HEK293 (cell line): Measurements from ENCODE around the gene SMIM44.

ENCODE experiments used
- CTCF ChIA-PET: fragments of 350-600 bp; formaldehyde crosslinking; extraction: SDS; loops from one replicate; lab custom pipeline; 2021; ENCODE audit warnings: antibody characterized with exemption; lab: Yijun Ruan, JAX
- POLR2A ChIA-PET: fragments of 300-600 bp; formaldehyde crosslinking; extraction: SDS; loops from one replicate; lab custom pipeline; 2020; ENCODE audit warnings: antibody characterized with exemption, inconsistent platforms; lab: Yijun Ruan, JAX
- H3K27ac ChIP-seq: fragments of 200-500 bp; sonication (Bioruptor generic); 2 replicates; pipeline ENCODE4 v1.5.1; 2014; ENCODE audit warnings: low read depth, low read length, control low read depth, inconsistent platforms; ENCODE audit errors: extremely low read depth
- H3K36me3 ChIP-seq, 2 experiments: fragments of 200-500 bp in 1 of 2; sonication (Bioruptor generic) in 1 of 2; 1 replicate in 1 of 2; 2 replicates in 1 of 2; pipeline ENCODE4 v1.5.1; 2014 to 2017; ENCODE audit warnings: inconsistent platforms in 2 of 2, low read length in 2 of 2; ENCODE audit not compliant: control insufficient read depth in 2 of 2, insufficient read depth in 1 of 2
- H3K4me1 ChIP-seq: fragments of 200-500 bp; sonication (Bioruptor generic); 2 replicates; pipeline ENCODE4 v1.5.1; 2014; ENCODE audit warnings: mild to moderate bottlenecking, low read length, inconsistent platforms; ENCODE audit not compliant: control insufficient read depth, insufficient read depth
- H3K4me3 ChIP-seq: 2 replicates; pipeline ENCODE4 v1.5.1; 2011; ENCODE audit warnings: low read depth, mild to moderate bottlenecking, control low read depth, low read length, moderate library complexity
- H3K9me3 ChIP-seq: fragments of 200-500 bp; sonication (Bioruptor generic); 2 replicates; pipeline ENCODE4 v1.5.1; 2014; ENCODE audit warnings: low read depth, low read length, inconsistent platforms; ENCODE audit not compliant: control insufficient read depth, insufficient read depth
- GFI1B ChIP-seq: fragments of 450-650 bp; formaldehyde crosslinking; IDR thresholded peaks from 2 replicates; pipeline ENCODE4 v1.5.1; 2016; ENCODE audit warnings: missing biosample characterization, missing genetic modification characterization
- KLF7 ChIP-seq: fragments of 450-650 bp; formaldehyde crosslinking; IDR thresholded peaks from 2 replicates; pipeline ENCODE4 v1.5.1; 2016; ENCODE audit warnings: missing biosample characterization, missing genetic modification characterization, borderline replicate concordance
- ZBTB17 ChIP-seq: fragments of 450-650 bp; formaldehyde crosslinking; IDR thresholded peaks from 2 replicates; pipeline ENCODE4 v1.5.1; 2016; ENCODE audit warnings: missing biosample characterization, missing genetic modification characterization
- ZNF146 ChIP-seq: fragments of 450-650 bp; formaldehyde crosslinking; IDR thresholded peaks from 2 replicates; pipeline ENCODE4 v1.5.1; 2016; ENCODE audit warnings: missing biosample characterization, missing genetic modification characterization
- ZNF16 ChIP-seq: fragments of 450-650 bp; formaldehyde crosslinking; IDR thresholded peaks from 2 replicates; pipeline ENCODE4 v1.5.1; 2016; ENCODE audit warnings: low read depth, missing biosample characterization, missing genetic modification characterization
- ZNF324 ChIP-seq: fragments of 450-650 bp; formaldehyde crosslinking; IDR thresholded peaks from 2 replicates; pipeline ENCODE4 v1.5.1; 2016; ENCODE audit warnings: missing biosample characterization, missing genetic modification characterization
- ZNF426 ChIP-seq: fragments of 450-650 bp; formaldehyde crosslinking; IDR thresholded peaks from 2 replicates; pipeline ENCODE4 v1.5.1; 2017; ENCODE audit warnings: missing biosample characterization, missing genetic modification characterization, mild to moderate bottlenecking, inconsistent platforms, moderate library complexity
- ZNF433 ChIP-seq: fragments of 450-650 bp; formaldehyde crosslinking; IDR thresholded peaks from 2 replicates; pipeline ENCODE4 v1.5.1; 2016; ENCODE audit warnings: missing biosample characterization, missing genetic modification characterization, low read depth
- ZNF529 ChIP-seq: fragments of 450-650 bp; formaldehyde crosslinking; IDR thresholded peaks from 2 replicates; pipeline ENCODE4 v1.5.1; 2017; ENCODE audit warnings: missing genetic modification characterization, missing biosample characterization; ENCODE audit not compliant: insufficient replicate concordance
- ZNF530 ChIP-seq: fragments of 450-650 bp; formaldehyde crosslinking; IDR thresholded peaks from 2 replicates; pipeline ENCODE4 v1.5.1; 2016; ENCODE audit warnings: low read depth, missing biosample characterization, missing genetic modification characterization
- ZNF621 ChIP-seq: fragments of 450-650 bp; formaldehyde crosslinking; IDR thresholded peaks from 2 replicates; pipeline ENCODE4 v1.5.1; 2017; ENCODE audit warnings: missing biosample characterization, missing genetic modification characterization
- ZNF623 ChIP-seq: fragments of 450-650 bp; formaldehyde crosslinking; IDR thresholded peaks from 2 replicates; pipeline ENCODE4 v1.5.1; 2016; ENCODE audit warnings: missing biosample characterization, missing genetic modification characterization
- ZNF629 ChIP-seq: fragments of 450-650 bp; formaldehyde crosslinking; IDR thresholded peaks from 2 replicates; pipeline ENCODE4 v1.5.1; 2017; ENCODE audit warnings: missing biosample characterization, missing genetic modification characterization
- ZNF701 ChIP-seq: fragments of 450-650 bp; formaldehyde crosslinking; IDR thresholded peaks from 2 replicates; pipeline ENCODE4 v1.5.1; 2016; ENCODE audit warnings: missing biosample characterization, missing genetic modification characterization
- ZNF707 ChIP-seq: fragments of 450-650 bp; formaldehyde crosslinking; IDR thresholded peaks from 2 replicates; pipeline ENCODE4 v1.5.1; 2016; ENCODE audit warnings: missing biosample characterization, missing genetic modification characterization
- ZNF830 ChIP-seq: fragments of 450-650 bp; IDR thresholded peaks from 2 replicates; pipeline ENCODE4 v1.5.0; 2018; ENCODE audit warnings: missing biosample characterization, missing genetic modification characterization, low read depth, mild to moderate bottlenecking, moderate library complexity
- TF ChIP-seq, protein P1 (sequence below): fragments of 450-650 bp; formaldehyde crosslinking; IDR thresholded peaks from 2 replicates; pipeline ENCODE4 v1.5.1; 2016; ENCODE audit warnings: missing biosample characterization, missing genetic modification characterization
- TF ChIP-seq, protein P2 (sequence below): fragments of 450-650 bp; formaldehyde crosslinking; IDR thresholded peaks from 2 replicates; pipeline ENCODE4 v1.5.1; 2016; ENCODE audit warnings: missing biosample characterization, missing genetic modification characterization, borderline replicate concordance
- TF ChIP-seq, protein P3 (sequence below): fragments of 450-650 bp; formaldehyde crosslinking; IDR thresholded peaks from 2 replicates; pipeline ENCODE4 v1.5.1; 2016; ENCODE audit warnings: missing biosample characterization, missing genetic modification characterization

SMIM44 gene

DNA sequence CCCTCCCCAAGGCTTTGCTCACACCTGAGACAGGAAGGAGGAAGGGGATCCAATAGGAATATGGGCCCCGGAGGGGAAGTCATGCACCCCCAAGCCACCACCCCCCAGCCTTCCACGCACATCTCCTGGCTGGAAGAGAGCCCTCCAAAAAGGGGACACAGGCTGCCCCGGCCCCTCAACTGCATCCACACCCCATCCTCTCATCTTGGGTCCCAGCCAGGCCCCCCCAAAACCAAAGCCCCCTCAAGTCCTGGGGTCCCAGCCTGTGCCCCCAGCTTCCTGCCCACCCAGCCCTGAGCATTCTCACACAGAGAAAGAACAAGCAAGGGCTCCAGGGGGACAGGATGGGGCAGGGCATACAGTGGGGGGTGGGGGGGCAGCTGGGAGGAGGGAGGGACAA is 15.0 kb downstream of the SMIM44 start (continued):
- TF ChIP-seq, protein P1, sequence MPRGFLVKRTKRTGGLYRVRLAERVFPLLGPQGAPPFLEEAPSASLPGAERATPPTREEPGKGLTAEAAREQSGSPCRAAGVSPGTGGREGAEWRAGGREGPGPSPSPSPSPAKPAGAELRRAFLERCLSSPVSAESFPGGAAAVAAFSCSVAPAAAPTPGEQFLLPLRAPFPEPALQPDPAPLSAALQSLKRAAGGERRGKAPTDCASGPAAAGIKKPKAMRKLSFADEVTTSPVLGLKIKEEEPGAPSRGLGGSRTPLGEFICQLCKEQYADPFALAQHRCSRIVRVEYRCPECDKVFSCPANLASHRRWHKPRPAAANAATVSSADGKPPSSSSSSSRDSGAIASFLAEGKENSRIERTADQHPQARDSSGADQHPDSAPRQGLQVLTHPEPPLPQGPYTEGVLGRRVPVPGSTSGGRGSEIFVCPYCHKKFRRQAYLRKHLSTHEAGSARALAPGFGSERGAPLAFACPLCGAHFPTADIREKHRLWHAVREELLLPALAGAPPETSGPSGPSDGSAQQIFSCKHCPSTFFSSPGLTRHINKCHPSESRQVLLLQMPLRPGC (tag by site-specific recombination): no peak
- TF ChIP-seq ZNF707 (tag by site-specific recombination) (no peak), ZBTB17 (no peak), ZNF426 (tag by site-specific recombination) (no peak), ZNF529 (tag by site-specific recombination) (no peak), ZNF324 (tag by site-specific recombination) (no peak), ZNF621 (no peak), ZNF16 (tag by site-specific recombination) (no peak)

GRCh38 chr19:3467437-3468198 is 15.6 kb downstream of the SMIM44 start:
- H3K4me1 ChIP-seq: no peaks in the 10 kb centered on the region
- ChIA-PET POLR2A (no interaction called here), CTCF (interaction anchor here (1.4 kb wide), 1 partner anchor 38 kb away, joined by 3 read pairs; no protein-coding TSS in a partner anchor)
- TF ChIP-seq ZNF629 (tag by site-specific recombination) (no peak), ZNF623 (tag by site-specific recombination) (peak; percentile 34; the same call in 1 of the 2 replicates)
- no peaks in the 10 kb centered on the region for H3K36me3 ChIP-seq
- no peaks in the 10 kb centered on the region for H3K9me3 ChIP-seq
- H3K27ac ChIP-seq: no peak overlapping the region
- H3K4me3 ChIP-seq: no peak overlapping the region

GRCh38 chr19:3466635-3467034 is 16.6 kb downstream of the SMIM44 start:
- TF ChIP-seq, protein P2, sequence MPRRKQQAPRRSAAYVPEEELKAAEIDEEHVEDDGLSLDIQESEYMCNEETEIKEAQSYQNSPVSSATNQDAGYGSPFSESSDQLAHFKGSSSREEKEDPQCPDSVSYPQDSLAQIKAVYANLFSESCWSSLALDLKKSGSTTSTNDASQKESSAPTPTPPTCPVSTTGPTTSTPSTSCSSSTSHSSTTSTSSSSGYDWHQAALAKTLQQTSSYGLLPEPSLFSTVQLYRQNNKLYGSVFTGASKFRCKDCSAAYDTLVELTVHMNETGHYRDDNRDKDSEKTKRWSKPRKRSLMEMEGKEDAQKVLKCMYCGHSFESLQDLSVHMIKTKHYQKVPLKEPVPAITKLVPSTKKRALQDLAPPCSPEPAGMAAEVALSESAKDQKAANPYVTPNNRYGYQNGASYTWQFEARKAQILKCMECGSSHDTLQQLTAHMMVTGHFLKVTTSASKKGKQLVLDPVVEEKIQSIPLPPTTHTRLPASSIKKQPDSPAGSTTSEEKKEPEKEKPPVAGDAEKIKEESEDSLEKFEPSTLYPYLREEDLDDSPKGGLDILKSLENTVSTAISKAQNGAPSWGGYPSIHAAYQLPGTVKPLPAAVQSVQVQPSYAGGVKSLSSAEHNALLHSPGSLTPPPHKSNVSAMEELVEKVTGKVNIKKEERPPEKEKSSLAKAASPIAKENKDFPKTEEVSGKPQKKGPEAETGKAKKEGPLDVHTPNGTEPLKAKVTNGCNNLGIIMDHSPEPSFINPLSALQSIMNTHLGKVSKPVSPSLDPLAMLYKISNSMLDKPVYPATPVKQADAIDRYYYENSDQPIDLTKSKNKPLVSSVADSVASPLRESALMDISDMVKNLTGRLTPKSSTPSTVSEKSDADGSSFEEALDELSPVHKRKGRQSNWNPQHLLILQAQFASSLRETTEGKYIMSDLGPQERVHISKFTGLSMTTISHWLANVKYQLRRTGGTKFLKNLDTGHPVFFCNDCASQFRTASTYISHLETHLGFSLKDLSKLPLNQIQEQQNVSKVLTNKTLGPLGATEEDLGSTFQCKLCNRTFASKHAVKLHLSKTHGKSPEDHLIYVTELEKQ (tag by site-specific recombination): no peak
- no peak for TF ChIP-seq ZNF146 (tag by site-specific recombination)
- TF ChIP-seq ZNF701 (tag by site-specific recombination): no peak
- TF ChIP-seq, protein P3, sequence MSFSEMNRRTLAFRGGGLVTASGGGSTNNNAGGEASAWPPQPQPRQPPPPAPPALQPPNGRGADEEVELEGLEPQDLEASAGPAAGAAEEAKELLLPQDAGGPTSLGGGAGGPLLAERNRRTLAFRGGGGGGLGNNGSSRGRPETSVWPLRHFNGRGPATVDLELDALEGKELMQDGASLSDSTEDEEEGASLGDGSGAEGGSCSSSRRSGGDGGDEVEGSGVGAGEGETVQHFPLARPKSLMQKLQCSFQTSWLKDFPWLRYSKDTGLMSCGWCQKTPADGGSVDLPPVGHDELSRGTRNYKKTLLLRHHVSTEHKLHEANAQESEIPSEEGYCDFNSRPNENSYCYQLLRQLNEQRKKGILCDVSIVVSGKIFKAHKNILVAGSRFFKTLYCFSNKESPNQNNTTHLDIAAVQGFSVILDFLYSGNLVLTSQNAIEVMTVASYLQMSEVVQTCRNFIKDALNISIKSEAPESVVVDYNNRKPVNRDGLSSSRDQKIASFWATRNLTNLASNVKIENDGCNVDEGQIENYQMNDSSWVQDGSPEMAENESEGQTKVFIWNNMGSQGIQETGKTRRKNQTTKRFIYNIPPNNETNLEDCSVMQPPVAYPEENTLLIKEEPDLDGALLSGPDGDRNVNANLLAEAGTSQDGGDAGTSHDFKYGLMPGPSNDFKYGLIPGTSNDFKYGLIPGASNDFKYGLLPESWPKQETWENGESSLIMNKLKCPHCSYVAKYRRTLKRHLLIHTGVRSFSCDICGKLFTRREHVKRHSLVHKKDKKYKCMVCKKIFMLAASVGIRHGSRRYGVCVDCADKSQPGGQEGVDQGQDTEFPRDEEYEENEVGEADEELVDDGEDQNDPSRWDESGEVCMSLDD (tag by site-specific recombination): no peak
- TF ChIP-seq KLF7 (tag by site-specific recombination): no peak
- no peak for TF ChIP-seq ZNF530 (tag by site-specific recombination)
- no peak for TF ChIP-seq GFI1B
- TF ChIP-seq ZNF433 (tag by site-specific recombination): no peak
- no peak for TF ChIP-seq ZNF830
- H3K4me3 ChIP-seq: no peak overlapping the region
- H3K36me3 ChIP-seq: no peaks in the 10 kb centered on the region
- ChIA-PET CTCF (interaction anchor here (0.6 to 1.4 kb wide), 3 partner anchors 37 to 132 kb away, joined by 3 read pairs; no protein-coding TSS in a partner anchor), POLR2A (no interaction called here)
- no peaks in the 10 kb centered on the region for H3K4me1 ChIP-seq
- H3K9me3 ChIP-seq: no peaks in the 10 kb centered on the region
- H3K27ac ChIP-seq: no peak overlapping the region
